Measurements from ENCODE around the gene DHX58.
"Not testable (repeated sequence)": the region's sequence is repeated elsewhere in the genome, so short reads cannot be mapped to it uniquely, and the experiment has no call there.

GRCh38 chr17:42143138-42143537, 30.6 kb upstream of the DHX58 start:
- TF ChIP-seq CTCF, POLR2A (IDR thresholded peaks at IDR 0.05): not testable (repeated sequence)

All from testis (tissue), 2 donors.